OCI-LY3 (cell line): Measurements from ENCODE around the gene SRC.

Source experiments
- EZH2phosphoT487 ChIP-seq: fragments of 200-600 bp; shearing (Covaris generic); IDR thresholded peaks from 2 replicates; pipeline ENCODE4 v1.6.1; 2018; ENCODE audit warnings: antibody characterized with exemption, mixed run types, low read depth
- TF ChIP-seq, protein P1 (sequence below): fragments of 200-600, 300-600 bp; sonication (generic); IDR thresholded peaks from 2 replicates; pipeline ENCODE4 v1.5.1; 2014; ENCODE audit warnings: antibody characterized with exemption, low read length, low read depth

DNA sequence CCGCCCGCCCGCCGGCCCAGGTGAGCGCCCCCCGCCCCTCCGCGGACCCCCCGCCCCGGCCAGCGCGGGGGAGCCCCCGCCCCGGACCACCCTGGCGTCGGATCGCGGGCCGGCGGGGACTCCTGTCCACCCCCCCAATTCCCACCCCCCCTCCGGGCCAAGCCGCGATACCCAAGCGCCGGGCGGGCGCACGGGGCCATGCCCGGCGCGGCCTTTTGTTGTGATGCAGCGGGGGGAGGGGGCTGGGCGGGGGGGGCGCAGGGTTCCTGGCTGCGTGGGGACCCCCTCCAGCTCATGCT lies 245 bp downstream of the SRC start:
- TF ChIP-seq, protein P1, sequence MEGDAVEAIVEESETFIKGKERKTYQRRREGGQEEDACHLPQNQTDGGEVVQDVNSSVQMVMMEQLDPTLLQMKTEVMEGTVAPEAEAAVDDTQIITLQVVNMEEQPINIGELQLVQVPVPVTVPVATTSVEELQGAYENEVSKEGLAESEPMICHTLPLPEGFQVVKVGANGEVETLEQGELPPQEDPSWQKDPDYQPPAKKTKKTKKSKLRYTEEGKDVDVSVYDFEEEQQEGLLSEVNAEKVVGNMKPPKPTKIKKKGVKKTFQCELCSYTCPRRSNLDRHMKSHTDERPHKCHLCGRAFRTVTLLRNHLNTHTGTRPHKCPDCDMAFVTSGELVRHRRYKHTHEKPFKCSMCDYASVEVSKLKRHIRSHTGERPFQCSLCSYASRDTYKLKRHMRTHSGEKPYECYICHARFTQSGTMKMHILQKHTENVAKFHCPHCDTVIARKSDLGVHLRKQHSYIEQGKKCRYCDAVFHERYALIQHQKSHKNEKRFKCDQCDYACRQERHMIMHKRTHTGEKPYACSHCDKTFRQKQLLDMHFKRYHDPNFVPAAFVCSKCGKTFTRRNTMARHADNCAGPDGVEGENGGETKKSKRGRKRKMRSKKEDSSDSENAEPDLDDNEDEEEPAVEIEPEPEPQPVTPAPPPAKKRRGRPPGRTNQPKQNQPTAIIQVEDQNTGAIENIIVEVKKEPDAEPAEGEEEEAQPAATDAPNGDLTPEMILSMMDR, result no peak
- no peak for TF ChIP-seq EZH2phosphoT487
